Myocyte (in vitro differentiated cells): Measurements from ENCODE around the gene EARS2. TPM values are rescaled to one million over a fixed set of nuclear protein-coding genes. Genes with fewer than 3 reads are reported as not detected.
"Not testable (repeated sequence)": the region's sequence is repeated elsewhere in the genome, so short reads cannot be mapped to it uniquely, and the experiment has no call there.

Source experiments
- DNase-seq: peaks from one replicate; pipeline ENCODE4 v3.0.0-alpha.2; 2012; ENCODE audit warnings: low read depth
- total RNA-seq: library from RNA; depleted of rRNA; stranded (reverse); fragments of >200 nt; gene quantifications from 2 replicates; pipeline ENCODE4 v1.2.3, GENCODE V29; 2014

The EARS2 gene
- total RNA-seq, 1 donor from 2014 or later, result 50.0 TPM

DNA sequence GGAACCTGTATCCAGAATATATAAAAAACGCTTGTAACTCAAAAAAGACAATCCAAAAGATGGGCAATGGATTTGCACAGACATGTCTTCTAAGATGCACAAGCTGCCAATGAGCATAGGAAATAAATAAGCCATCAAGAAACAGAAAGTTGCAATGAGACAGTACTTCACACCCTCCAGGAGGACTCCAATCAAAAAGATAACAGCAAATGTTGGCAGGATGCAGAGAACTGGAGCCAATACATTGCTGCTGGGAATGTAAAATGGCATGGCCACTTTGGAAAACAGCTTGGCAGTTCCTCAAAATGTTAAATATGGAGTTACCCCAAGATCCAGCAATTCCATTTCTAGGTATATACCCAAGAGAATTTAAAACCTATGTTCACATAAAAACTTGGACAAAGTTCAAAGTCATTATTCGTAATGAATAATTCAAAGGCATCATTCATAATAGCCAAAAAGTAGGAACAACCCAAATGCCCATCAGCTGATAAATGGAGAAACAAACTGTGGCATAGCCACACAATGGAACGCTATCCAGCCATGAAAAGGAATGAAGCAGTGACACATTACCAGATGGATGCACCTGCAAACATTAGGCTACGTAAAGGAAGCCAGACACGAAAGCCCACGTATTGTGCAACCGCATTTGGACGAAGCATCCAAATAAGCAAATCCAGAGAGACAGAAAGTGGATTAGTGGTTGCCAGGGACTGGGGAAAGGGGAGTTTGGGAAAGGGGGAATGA is 72.5 kb downstream of the EARS2 start:
- no peak for DNase-seq

DNA sequence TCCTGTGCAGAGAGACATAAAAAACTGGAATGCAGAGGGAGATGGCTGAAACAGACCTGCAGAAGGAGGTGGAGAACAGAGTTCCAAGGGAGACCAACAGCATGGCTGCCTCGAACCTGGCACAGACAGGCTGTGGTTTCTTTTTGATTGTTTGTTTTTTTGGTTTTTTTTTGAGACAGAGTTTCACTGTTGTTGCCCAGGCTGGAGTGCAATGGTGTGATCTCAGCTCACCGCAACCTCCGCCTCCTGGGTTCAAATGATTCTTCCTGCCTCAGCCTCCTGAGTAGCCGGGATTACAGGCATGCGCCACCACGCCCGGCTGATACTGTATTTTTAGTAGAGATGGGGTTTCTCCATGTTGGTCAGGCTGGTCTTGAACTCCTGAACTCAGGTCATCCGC is 73.7 kb downstream of the EARS2 start:
- not testable (repeated sequence) for DNase-seq

DNA sequence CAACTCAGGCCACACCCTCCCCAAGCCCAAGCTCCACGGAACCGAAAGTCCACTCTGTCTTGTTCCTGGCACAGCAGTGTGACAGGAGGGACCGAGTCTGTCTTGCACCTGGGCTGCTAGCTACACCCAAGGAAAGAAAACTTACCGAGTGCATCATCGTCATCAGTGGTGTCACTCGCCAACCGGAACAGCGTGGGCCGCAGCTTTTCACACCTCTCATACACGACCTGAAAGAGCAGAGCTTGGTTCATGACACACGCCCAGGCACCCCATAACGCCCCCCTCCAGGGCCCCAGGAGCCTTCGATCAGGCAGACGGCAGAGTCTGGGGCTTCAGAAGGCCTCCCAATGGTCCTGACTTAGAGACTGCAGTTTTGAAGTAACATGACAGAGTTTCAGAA is 74.4 kb downstream of the EARS2 start:
- DNase-seq, result no peak

DNA sequence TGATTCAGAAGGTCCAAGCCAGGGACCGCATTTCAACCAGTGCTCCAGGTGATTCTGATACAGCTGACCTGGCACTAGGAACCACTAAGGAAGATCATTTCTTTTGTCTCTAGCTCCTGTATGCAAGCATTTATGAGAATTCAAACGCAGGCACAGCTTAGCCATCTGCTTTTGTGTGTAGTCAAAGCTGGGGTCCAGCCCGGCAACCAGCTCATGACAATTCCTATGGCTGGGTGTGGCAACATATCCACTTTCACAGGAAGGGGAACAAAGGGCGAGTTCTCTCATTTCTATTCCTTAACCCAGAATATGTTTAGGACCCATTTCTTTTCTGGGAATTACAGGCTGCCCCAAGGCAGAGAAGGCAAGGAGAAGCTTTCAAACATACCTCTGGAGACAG is 76.9 kb downstream of the EARS2 start:
- no peak for DNase-seq

GRCh38 chr16:23479138-23479537 is 78.0 kb downstream of the EARS2 start:
- DNase-seq, result no peak

- no peak for DNase-seq
Measured at GRCh38 chr16:23478566-23478965, 78.6 kb downstream of the EARS2 start.

DNA sequence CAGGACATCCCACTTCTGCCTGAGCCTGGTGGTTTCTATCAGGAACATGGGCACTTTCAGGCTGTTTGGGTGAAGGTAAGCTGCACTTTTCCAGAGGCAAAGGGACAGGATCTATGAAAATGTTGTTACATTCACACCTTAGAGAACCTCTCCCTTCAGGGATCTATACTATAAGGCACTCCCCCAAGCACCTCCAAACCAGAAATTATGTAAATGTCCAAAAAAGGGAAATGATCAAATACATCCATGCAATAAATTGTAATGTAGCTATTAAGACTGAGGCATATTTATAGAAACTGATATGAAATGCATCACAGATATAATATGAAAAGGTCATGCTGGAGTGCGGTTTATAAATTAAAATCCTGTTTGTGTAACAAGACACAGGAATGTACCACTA is 80.9 kb downstream of the EARS2 start:
- DNase-seq, result no peak

Other genes with a start within 250 kb of the EARS2 start
- gene COG7, start 104.2 kb downstream of the EARS2 start, total RNA-seq, result 12.0 and 14.3 TPM in 2 replicates
- 42.5 and 52.5 TPM in 2 replicates for gene GGA2, start 46.9 kb downstream of the EARS2 start, total RNA-seq
- 234 and 277 TPM in 2 replicates for gene UBFD1, start 377 bp upstream of the EARS2 start, total RNA-seq
- gene NDUFAB1, start 39.0 kb upstream of the EARS2 start, total RNA-seq, result 199 and 205 TPM in 2 replicates
- gene PALB2, start 84.0 kb upstream of the EARS2 start, total RNA-seq, result 15.9 and 16.8 TPM in 2 replicates
- 51.2 and 54.9 TPM in 2 replicates for gene DCTN5, start 84.1 kb upstream of the EARS2 start, total RNA-seq
- gene PLK1, start 121.5 kb upstream of the EARS2 start, total RNA-seq, result 0.96 and 1.6 TPM in 2 replicates
- gene ERN2, start 155.9 kb upstream of the EARS2 start, total RNA-seq, result not detected in 2 replicates
- gene CHP2, start 197.7 kb upstream of the EARS2 start, total RNA-seq, result not detected in 2 replicates